Osteocyte (in vitro differentiated cells): ENCODE measurements around the gene SUPT3H. TPM values are rescaled to one million over a fixed set of nuclear protein-coding genes. Genes with fewer than 3 reads are reported as not detected.

Experiments
- DNase-seq: peaks from one replicate; pipeline ENCODE4 v3.0.0; 2021; ENCODE audit warnings: mixed read lengths; ENCODE audit not compliant: unreplicated experiment; ENCODE audit errors: extremely low spot score
- H3K27ac Mint-ChIP-seq: one replicate; pipeline ENCODE4 v1.8.0; 2021; ENCODE audit warnings: mild to moderate bottlenecking, mixed read lengths; ENCODE audit not compliant: unreplicated experiment
- H3K27me3 Mint-ChIP-seq: one replicate; pipeline ENCODE4 v1.8.0; 2021; ENCODE audit warnings: mixed read lengths; ENCODE audit not compliant: unreplicated experiment
- H3K36me3 Mint-ChIP-seq: one replicate; pipeline ENCODE4 v1.8.0; 2021; ENCODE audit warnings: mixed read lengths; ENCODE audit not compliant: unreplicated experiment
- H3K4me1 Mint-ChIP-seq: one replicate; pipeline ENCODE4 v1.8.0; 2021; ENCODE audit warnings: mixed read lengths; ENCODE audit not compliant: unreplicated experiment
- H3K4me3 Mint-ChIP-seq: one replicate; pipeline ENCODE4 v1.8.0; 2021; ENCODE audit warnings: mild to moderate bottlenecking, moderate library complexity, mixed read lengths; ENCODE audit not compliant: unreplicated experiment
- H3K9me3 Mint-ChIP-seq: one replicate; pipeline ENCODE4 v1.8.0; 2021; ENCODE audit warnings: mixed read lengths; ENCODE audit not compliant: unreplicated experiment
- total RNA-seq: library from RNA; stranded (reverse); gene quantifications from 2 replicates; pipeline ENCODE4 v1.2.1, GENCODE V29; 2021
- TF ChIP-seq, protein P1 (sequence below): fragments of 200-600 bp; sonication (generic); IDR thresholded peaks from 2 replicates; pipeline ENCODE4 v1.5.0; 2021; ENCODE audit warnings: antibody characterized with exemption, mild to moderate bottlenecking, moderate library complexity

Gene SUPT3H
- total RNA-seq, 1 donor from 2014 or later, result 13.2 TPM

DNA sequence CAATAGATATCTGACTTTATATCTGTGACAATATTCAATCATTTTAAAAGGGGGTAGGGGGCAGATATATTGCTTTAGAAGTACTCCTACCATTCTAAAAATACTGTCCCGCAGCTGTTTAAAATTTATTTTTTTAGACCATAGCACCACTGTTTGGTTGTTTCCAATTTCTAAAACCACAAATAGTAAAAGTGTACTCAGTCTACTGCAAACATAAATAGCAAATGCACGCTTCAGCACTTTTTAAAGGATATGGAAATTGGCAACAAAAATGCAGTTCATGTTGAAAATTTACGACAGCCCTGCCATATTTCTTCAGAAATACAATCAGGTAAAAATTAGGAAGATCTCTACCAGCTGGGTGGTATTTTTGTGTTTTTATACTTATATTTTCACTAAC lies 181.6 kb downstream of the SUPT3H start:
- TF ChIP-seq, protein P1, sequence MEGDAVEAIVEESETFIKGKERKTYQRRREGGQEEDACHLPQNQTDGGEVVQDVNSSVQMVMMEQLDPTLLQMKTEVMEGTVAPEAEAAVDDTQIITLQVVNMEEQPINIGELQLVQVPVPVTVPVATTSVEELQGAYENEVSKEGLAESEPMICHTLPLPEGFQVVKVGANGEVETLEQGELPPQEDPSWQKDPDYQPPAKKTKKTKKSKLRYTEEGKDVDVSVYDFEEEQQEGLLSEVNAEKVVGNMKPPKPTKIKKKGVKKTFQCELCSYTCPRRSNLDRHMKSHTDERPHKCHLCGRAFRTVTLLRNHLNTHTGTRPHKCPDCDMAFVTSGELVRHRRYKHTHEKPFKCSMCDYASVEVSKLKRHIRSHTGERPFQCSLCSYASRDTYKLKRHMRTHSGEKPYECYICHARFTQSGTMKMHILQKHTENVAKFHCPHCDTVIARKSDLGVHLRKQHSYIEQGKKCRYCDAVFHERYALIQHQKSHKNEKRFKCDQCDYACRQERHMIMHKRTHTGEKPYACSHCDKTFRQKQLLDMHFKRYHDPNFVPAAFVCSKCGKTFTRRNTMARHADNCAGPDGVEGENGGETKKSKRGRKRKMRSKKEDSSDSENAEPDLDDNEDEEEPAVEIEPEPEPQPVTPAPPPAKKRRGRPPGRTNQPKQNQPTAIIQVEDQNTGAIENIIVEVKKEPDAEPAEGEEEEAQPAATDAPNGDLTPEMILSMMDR, result no peak
- H3K27me3 Mint-ChIP-seq, result no peaks in the 10 kb centered on the region
- no peak for DNase-seq

DNA sequence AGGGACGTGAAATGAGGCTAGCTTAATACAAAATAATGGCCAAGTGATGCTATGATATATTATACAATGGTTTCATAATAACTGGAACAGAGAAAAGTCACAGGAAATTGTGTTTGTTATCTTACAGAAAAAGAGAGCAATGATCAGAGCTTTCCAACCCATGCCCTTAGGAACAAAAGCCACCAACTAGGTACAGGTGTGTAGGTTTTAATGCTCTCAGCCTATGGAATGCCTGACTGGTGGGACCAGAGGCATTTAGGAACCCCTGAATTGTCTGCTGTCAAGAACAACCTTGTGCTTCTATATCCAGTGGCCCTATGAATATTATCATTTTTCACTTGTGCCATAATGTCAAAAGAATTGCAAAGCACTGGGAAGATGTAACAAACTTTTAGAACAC lies 182.6 kb downstream of the SUPT3H start:
- Mint-ChIP-seq H3K9me3 (peaks cover 9% of the 10 kb centered on the region), H3K27ac (no peak overlapping the region), H3K36me3 (no peaks in the 10 kb centered on the region), H3K4me1 (peaks cover 12% of the 10 kb centered on the region), H3K4me3 (no peak overlapping the region), H3K27me3 (no peaks in the 10 kb centered on the region)
- no peak for DNase-seq
- TF ChIP-seq, protein P1, result no peak

More for the DNA sequence above, 181.6 kb downstream of the SUPT3H start:
- H3K4me3 Mint-ChIP-seq, result no peak overlapping the region
- peaks cover under 1% of the 10 kb centered on the region for H3K9me3 Mint-ChIP-seq
- no peak overlapping the region for H3K27ac Mint-ChIP-seq
- H3K36me3 Mint-ChIP-seq, result no peaks in the 10 kb centered on the region
- peaks cover 12% of the 10 kb centered on the region for H3K4me1 Mint-ChIP-seq

DNA sequence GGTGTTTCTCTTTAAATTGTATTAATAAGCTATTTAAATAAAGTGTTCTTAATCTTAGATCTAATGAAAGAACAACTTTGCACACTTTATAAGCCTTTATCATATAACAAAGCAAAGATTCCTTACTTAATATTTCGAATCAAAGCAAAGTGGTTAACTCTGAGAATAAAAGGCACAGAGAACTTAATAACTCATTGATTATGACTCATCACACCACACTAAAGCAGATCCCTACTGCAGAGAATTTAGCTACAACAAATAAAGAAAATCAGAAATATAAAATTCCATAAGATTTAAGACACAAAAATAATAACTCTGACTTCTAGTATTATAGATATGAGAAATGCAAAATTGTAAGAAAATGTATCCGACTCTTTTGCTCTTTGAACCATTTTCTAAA lies 185.2 kb downstream of the SUPT3H start:
- Mint-ChIP-seq H3K4me1 (peaks cover 18% of the 10 kb centered on the region), H3K27me3 (no peaks in the 10 kb centered on the region), H3K36me3 (no peaks in the 10 kb centered on the region), H3K4me3 (no peak overlapping the region), H3K9me3 (peaks cover 9% of the 10 kb centered on the region), H3K27ac (no peak overlapping the region)
- TF ChIP-seq, protein P1, result no peak
- no peak for DNase-seq

DNA sequence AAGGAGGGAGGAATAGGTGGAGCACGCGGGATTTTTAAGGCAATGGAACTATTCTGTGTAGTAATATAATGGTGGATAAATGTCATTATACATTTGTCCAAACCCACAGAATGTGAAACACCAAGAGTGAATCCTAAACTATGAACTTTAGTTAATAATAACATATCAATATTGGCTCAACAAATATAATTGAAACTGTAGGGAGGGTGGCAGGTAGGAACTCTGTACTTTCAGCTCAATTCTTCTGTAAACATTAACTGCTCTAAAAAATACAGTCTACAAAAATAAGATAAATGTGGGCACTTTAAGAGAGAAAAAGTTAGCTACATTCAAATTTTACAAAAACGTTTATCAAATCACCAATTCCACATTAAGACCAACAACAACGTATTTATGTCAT lies 186.3 kb downstream of the SUPT3H start:
- TF ChIP-seq, protein P1, result no peak
- Mint-ChIP-seq H3K36me3 (no peaks in the 10 kb centered on the region), H3K4me1 (peaks cover 16% of the 10 kb centered on the region), H3K27ac (no peak overlapping the region), H3K9me3 (peaks cover 9% of the 10 kb centered on the region), H3K27me3 (no peaks in the 10 kb centered on the region), H3K4me3 (no peak overlapping the region)
- DNase-seq, result no peak

DNA sequence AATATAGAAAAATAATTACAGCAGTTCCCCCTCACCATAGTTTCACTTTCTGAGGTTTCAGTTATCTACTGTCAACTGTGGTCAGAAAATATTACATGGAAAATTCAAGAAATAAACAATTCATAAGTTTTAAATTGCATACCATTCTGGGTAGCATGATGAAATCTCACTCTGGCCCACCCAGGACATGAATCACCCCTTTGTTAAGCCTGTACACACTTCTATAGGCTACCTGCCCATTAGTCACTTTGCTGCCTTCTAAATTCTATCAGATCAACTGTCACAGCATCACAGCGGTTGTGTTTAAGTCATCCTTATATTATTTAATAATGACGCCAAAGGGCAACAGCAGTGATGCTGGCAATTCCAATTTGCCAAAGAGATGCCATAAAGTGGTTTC lies 189.9 kb downstream of the SUPT3H start:
- peaks cover 7% of the 10 kb centered on the region for H3K4me1 Mint-ChIP-seq
- TF ChIP-seq, protein P1, result no peak
- H3K36me3 Mint-ChIP-seq, result no peaks in the 10 kb centered on the region
- no peak for DNase-seq
- no peak overlapping the region for H3K4me3 Mint-ChIP-seq
- H3K27me3 Mint-ChIP-seq, result no peaks in the 10 kb centered on the region
- peaks cover 9% of the 10 kb centered on the region for H3K9me3 Mint-ChIP-seq
- no peak overlapping the region for H3K27ac Mint-ChIP-seq
